ENCODE measurements around the gene HPCAL1. TPM values are rescaled to one million over a fixed set of nuclear protein-coding genes. Genes with fewer than 3 reads are reported as not detected.

The HPCAL1 gene
- total and polyA plus RNA-seq, 2 donors (not counting 1 experiment from before 2014, with no cell fraction given): 60.3 to 65.1 TPM

DNA sequence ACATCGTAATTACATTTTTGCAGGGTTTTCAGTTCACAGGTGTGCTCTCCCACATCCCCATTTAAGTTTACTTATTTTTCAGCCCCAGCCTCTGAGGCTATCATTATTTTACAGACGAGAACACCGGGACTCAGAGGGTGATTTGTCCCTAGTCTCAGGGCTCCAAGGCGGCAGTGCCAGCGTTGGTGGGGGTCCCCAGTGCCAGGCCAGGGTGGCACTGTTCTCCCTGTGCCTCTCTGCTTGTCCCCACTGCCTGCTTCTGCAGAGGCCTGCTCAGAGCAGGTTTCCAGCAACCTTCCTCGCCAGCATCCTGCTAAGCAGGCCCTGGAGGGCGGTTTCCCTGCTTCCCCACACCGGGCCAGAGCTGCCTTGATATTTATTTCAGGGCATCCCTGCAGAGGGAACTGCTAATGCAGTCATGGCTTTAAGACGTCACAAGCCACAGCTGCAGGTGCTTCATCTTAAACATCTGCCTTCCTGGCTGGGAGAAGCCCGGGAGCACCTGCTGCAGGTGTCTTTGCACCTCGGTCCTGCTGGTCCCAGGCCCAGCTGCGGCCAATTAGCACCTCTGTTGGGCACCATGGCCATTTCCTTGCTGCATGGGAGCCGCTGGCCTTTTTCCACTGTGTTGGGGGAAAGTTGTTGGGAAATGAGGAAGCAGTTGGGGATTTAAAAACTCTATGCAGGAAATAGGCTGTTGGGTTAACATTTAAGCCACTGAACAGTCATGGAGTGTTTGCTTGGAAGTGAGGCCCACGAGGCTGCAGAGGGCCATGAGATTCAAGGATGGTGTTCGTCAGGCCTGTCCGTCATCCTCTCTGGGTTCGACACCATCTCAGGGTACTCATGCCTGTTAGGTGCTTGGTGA lies 22.8 kb downstream of the HPCAL1 start:
- no peak overlapping the region for H3K27ac ChIP-seq (ENCODE audit: low read length in 2 of 2)
- H3K79me2 ChIP-seq (ENCODE audit: control insufficient read depth, insufficient read depth, low read length): peaks cover 89% of the 10 kb centered on the region
- H3K4me1 Mint-ChIP-seq: peaks cover 84% of the 10 kb centered on the region
- no peak overlapping the region for H2AFZ ChIP-seq (ENCODE audit: insufficient read depth, low read depth, low read length, poor library complexity, severe bottlenecking)
- H3K36me3 ChIP-seq (replicated peaks in 1 of 2; ENCODE audit: control extremely low read depth in 1 of 2, control insufficient read depth in 1 of 2, extremely low read depth in 1 of 2, insufficient read depth in 2 of 2, low read length in 1 of 2): peaks cover 0 to 3% of the 10 kb centered on the region in 2 experiments
- H3K9me3 Mint-ChIP-seq (ENCODE audit: insufficient read depth): no peaks in the 10 kb centered on the region
- no peak overlapping the region for H3K9ac ChIP-seq (ENCODE audit: low read length)
- H3K4me3 Mint-ChIP-seq: no peak overlapping the region
- CTCF ChIA-PET: interaction anchor here (1.0 kb wide), 1 partner anchor 84 kb away, joined by 4 read pairs; no protein-coding TSS in a partner anchor
- TF ChIP-seq EZH2 (IDR thresholded peaks at IDR 0.05; ENCODE audit: borderline replicate concordance, insufficient read depth, low read depth, low read length, poor library complexity, severe bottlenecking): no peak
- TF ChIP-seq, protein P1, sequence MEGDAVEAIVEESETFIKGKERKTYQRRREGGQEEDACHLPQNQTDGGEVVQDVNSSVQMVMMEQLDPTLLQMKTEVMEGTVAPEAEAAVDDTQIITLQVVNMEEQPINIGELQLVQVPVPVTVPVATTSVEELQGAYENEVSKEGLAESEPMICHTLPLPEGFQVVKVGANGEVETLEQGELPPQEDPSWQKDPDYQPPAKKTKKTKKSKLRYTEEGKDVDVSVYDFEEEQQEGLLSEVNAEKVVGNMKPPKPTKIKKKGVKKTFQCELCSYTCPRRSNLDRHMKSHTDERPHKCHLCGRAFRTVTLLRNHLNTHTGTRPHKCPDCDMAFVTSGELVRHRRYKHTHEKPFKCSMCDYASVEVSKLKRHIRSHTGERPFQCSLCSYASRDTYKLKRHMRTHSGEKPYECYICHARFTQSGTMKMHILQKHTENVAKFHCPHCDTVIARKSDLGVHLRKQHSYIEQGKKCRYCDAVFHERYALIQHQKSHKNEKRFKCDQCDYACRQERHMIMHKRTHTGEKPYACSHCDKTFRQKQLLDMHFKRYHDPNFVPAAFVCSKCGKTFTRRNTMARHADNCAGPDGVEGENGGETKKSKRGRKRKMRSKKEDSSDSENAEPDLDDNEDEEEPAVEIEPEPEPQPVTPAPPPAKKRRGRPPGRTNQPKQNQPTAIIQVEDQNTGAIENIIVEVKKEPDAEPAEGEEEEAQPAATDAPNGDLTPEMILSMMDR (IDR thresholded peaks at IDR 0.05): no peak
- no peaks in the 10 kb centered on the region for H3K27me3 ChIP-seq (replicated peaks in 1 of 4; ENCODE audit: control extremely low read depth in 1 of 4, control insufficient read depth in 3 of 4, insufficient read depth in 4 of 4, low read length in 3 of 4)
- H3K4me1 ChIP-seq (ENCODE audit: control insufficient read depth in 2 of 2, insufficient read depth in 2 of 2, low read length in 2 of 2): peaks cover 52 to 72% of the 10 kb centered on the region in 2 donors
- no peak for DNase-seq
- WGBS (ENCODE audit: insufficient coverage): 72% methylated on average over 17 of the region's 17 CpGs
- H3K27me3 Mint-ChIP-seq: no peaks in the 10 kb centered on the region
- no peak overlapping the region for H3K4me3 ChIP-seq (ENCODE audit: control extremely low read depth in 1 of 5, extremely low read depth in 1 of 5, insufficient read depth in 1 of 5, low read depth in 2 of 5, low read length in 4 of 5)
- peaks cover 69% of the 10 kb centered on the region for H4K20me1 ChIP-seq (ENCODE audit: control insufficient read depth, insufficient read depth, low read length, poor library complexity, severe bottlenecking)
- POLR2A ChIA-PET: no interaction called here
- intact Hi-C loops (cut with micrococcal nuclease): no loop called here
- H3K9me3 ChIP-seq (ENCODE audit: control extremely low read depth in 1 of 3, control insufficient read depth in 2 of 3, insufficient read depth in 1 of 3, low read length in 2 of 3): peaks cover 0 to 4% (median 0%) of the 10 kb centered on the region in 3 donors
- ATAC-seq (ENCODE audit: low read depth): no peak
- peak overlapping the region; percentile 41 for H3K27ac Mint-ChIP-seq
- H3K4me2 ChIP-seq (replicated peaks; ENCODE audit: low read depth, low read length, poor library complexity, severe bottlenecking): peak overlapping the region; percentile 32

- POLR2A ChIA-PET: no interaction called here
- CTCF ChIA-PET: interaction anchor here (1.0 kb wide), 1 partner anchor 83 kb away, joined by 4 read pairs; no protein-coding TSS in a partner anchor
- H3K27ac Mint-ChIP-seq: peak overlapping the region; percentile 41
These were observed 23.5 kb downstream of the HPCAL1 start for GRCh38 chr2:10326151-10326616.

More at GRCh38 chr2:10326151-10326616, 23.5 kb downstream of the HPCAL1 start:
- Histone ChIP-seq H3K27ac (ENCODE audit: low read length in 2 of 2) (no peak overlapping the region), H4K20me1 (ENCODE audit: control insufficient read depth, insufficient read depth, low read length, poor library complexity, severe bottlenecking) (peaks cover 73% of the 10 kb centered on the region), H3K4me3 (ENCODE audit: control extremely low read depth in 1 of 5, extremely low read depth in 1 of 5, insufficient read depth in 1 of 5, low read depth in 2 of 5, low read length in 4 of 5) (no peak overlapping the region), H3K9ac (ENCODE audit: low read length) (no peak overlapping the region), H3K4me2 (replicated peaks; ENCODE audit: low read depth, low read length, poor library complexity, severe bottlenecking) (no peak overlapping the region), H3K27me3 (replicated peaks in 1 of 4; ENCODE audit: control extremely low read depth in 1 of 4, control insufficient read depth in 3 of 4, insufficient read depth in 4 of 4, low read length in 3 of 4) (no peaks in the 10 kb centered on the region), H3K79me2 (ENCODE audit: control insufficient read depth, insufficient read depth, low read length) (peaks cover 89% of the 10 kb centered on the region), H3K4me1 (ENCODE audit: control insufficient read depth in 2 of 2, insufficient read depth in 2 of 2, low read length in 2 of 2) (peaks cover 59 to 78% of the 10 kb centered on the region in 2 donors), H3K36me3 (replicated peaks in 1 of 2; ENCODE audit: control extremely low read depth in 1 of 2, control insufficient read depth in 1 of 2, extremely low read depth in 1 of 2, insufficient read depth in 2 of 2, low read length in 1 of 2) (peaks cover 0 to 3% of the 10 kb centered on the region in 2 experiments), H3K9me3 (ENCODE audit: control extremely low read depth in 1 of 3, control insufficient read depth in 2 of 3, insufficient read depth in 1 of 3, low read length in 2 of 3) (peaks cover 0 to 4% (median 0%) of the 10 kb centered on the region in 3 donors), H2AFZ (ENCODE audit: insufficient read depth, low read depth, low read length, poor library complexity, severe bottlenecking) (no peak overlapping the region)
- H3K4me1 Mint-ChIP-seq: peaks cover 88% of the 10 kb centered on the region
- no peak for ATAC-seq (ENCODE audit: low read depth)
- intact Hi-C loops (cut with micrococcal nuclease): no loop called here
- H3K4me3 Mint-ChIP-seq: no peak overlapping the region
- H3K9me3 Mint-ChIP-seq (ENCODE audit: insufficient read depth): no peaks in the 10 kb centered on the region
- H3K27me3 Mint-ChIP-seq: no peaks in the 10 kb centered on the region
- no peak for DNase-seq
- TF ChIP-seq, protein P1 (IDR thresholded peaks at IDR 0.05): no peak
- no peak for TF ChIP-seq EZH2 (IDR thresholded peaks at IDR 0.05; ENCODE audit: borderline replicate concordance, insufficient read depth, low read depth, low read length, poor library complexity, severe bottlenecking)
- WGBS (ENCODE audit: insufficient coverage): 96% methylated on average over 7 of the region's 7 CpGs
